ENCODE measurements around the gene PAGE4. TPM values are rescaled to one million over a fixed set of nuclear protein-coding genes. Genes with fewer than 3 reads are reported as not detected.

Gene PAGE4
- total RNA-seq, 4 donors from 2014 or later, result not detected

DNA sequence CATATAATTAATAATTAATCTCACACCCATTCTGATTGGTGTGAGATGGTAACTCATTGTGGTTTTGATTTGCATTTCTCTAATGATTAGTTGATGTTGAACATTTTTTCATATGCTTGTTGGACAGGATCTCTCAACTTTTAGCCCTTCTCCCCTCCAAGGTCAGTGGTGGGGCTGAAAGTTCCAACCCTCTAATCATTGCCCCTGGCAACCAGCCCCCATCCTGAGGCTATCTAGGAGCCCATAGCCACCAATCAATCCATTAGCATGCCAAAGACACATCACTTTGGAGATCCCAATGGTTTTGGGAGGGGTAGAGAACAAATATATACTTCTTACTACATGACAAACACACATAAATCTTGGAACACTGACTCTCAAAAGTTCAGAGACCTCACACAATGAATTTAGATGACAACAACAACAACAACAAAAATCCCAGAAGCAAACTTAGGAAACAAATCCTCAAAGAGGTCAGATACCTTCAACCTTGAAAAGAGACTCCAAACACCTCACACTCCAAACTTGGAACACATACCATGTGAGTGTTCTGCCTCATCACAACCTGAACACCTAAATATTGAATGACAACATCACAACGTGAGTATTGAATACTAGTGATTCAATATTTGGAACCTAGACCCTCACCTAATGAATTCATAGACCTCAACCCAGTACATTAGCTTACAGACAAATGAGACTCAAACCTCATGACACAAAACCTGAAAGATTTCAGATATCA is 19.0 kb upstream of the PAGE4 start:
- no peak overlapping the region for H3K27ac ChIP-seq
- no peak for DNase-seq (ENCODE audit: low spot score in 2 of 2)
- WGBS, result 53% methylated on average over 1 of the region's 1 CpG
- no peaks in the 10 kb centered on the region for H3K36me3 ChIP-seq
- H3K9me3 ChIP-seq, result no peaks in the 10 kb centered on the region
- H3K27me3 ChIP-seq, result no peaks in the 10 kb centered on the region
- TF ChIP-seq POLR2AphosphoS5 (IDR thresholded peaks at IDR 0.05) (no peak), CTCF (IDR thresholded peaks at IDR 0.05) (no peak), POLR2A (IDR thresholded peaks at IDR 0.05) (no peak), EP300 (IDR thresholded peaks at IDR 0.05) (no peak)
- no peak overlapping the region for H3K4me3 ChIP-seq
- H3K4me1 ChIP-seq, result no peaks in the 10 kb centered on the region

DNA sequence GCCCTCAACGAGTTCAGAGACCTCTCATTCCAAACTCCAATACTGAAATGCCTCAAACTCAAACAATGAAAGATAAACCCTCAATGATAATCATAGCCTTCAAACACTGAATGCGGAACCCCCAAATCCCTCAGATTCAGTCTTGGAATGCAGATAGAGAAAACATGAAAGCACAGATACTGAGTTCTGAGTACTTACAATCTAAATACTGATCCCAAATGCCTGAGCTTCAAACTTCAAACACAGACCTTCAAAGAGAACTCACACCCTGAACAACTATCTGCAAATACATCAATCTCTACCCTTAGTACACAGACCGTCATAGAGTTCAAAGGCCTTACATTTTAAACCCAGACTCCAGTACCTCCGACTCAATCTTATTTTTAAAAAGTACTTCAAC is 16.9 kb upstream of the PAGE4 start:
- no peak overlapping the region for H3K27ac ChIP-seq
- no peaks in the 10 kb centered on the region for H3K27me3 ChIP-seq
- H3K36me3 ChIP-seq, result no peaks in the 10 kb centered on the region
- TF ChIP-seq POLR2A (IDR thresholded peaks at IDR 0.05) (no peak), EP300 (IDR thresholded peaks at IDR 0.05) (no peak), CTCF (IDR thresholded peaks at IDR 0.05) (no peak), POLR2AphosphoS5 (IDR thresholded peaks at IDR 0.05) (no peak)
- H3K4me3 ChIP-seq, result no peak overlapping the region
- DNase-seq (ENCODE audit: low spot score in 2 of 2), result no peak
- no peaks in the 10 kb centered on the region for H3K4me1 ChIP-seq
- no peaks in the 10 kb centered on the region for H3K9me3 ChIP-seq
- 48% methylated on average over 4 of the region's 4 CpGs for WGBS

- H3K27me3 ChIP-seq, result no peaks in the 10 kb centered on the region
- TF ChIP-seq EP300 (IDR thresholded peaks at IDR 0.05), result no peak
- no peak for TF ChIP-seq CTCF (IDR thresholded peaks at IDR 0.05)
- TF ChIP-seq POLR2A (IDR thresholded peaks at IDR 0.05), result no peak
- no peak for TF ChIP-seq POLR2AphosphoS5 (IDR thresholded peaks at IDR 0.05)
- DNase-seq (ENCODE audit: low spot score in 2 of 2), result no peak
- no peaks in the 10 kb centered on the region for H3K36me3 ChIP-seq
- H3K27ac ChIP-seq, result no peak overlapping the region
- H3K4me3 ChIP-seq, result no peak overlapping the region
- H3K4me1 ChIP-seq, result no peaks in the 10 kb centered on the region
- 90% methylated on average over 4 of the region's 4 CpGs for WGBS
- H3K9me3 ChIP-seq, result no peaks in the 10 kb centered on the region
Observed at GRCh38 chrX:49816435-49816834, 12.7 kb upstream of the PAGE4 start.

DNA sequence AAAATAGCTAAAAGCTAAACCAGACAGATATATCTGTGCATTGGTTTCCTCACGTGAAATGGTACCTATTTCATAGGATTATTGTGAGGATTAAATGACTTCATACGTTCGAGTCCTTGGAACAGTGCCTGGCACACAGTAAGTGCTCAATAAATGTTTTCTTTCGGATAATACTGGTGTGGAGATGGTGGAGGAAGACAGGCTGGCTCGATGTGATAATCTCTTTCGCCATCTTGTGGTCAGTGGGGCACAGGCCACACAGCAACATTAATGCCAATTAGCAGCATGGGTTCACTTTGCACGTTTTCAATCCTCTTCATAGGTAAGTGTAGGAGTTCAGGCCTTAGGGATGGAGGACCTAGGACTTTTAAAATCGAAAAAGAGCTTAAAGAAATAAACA is 9.3 kb downstream of the PAGE4 start:
- peak in 1 of 2 donors; percentile 21 for TF ChIP-seq CTCF (IDR thresholded peaks at IDR 0.05)
- no peak for TF ChIP-seq EP300 (IDR thresholded peaks at IDR 0.05)

GRCh38 chrX:49840679-49841078 is 11.6 kb downstream of the PAGE4 start:
- no peaks in the 10 kb centered on the region for H3K27me3 ChIP-seq
- H3K27ac ChIP-seq, result no peak overlapping the region
- H3K4me1 ChIP-seq, result no peaks in the 10 kb centered on the region
- H3K36me3 ChIP-seq, result no peaks in the 10 kb centered on the region
- WGBS, result 53% methylated on average over 3 of the region's 3 CpGs
- TF ChIP-seq POLR2AphosphoS5 (IDR thresholded peaks at IDR 0.05), result no peak
- TF ChIP-seq EP300 (IDR thresholded peaks at IDR 0.05), result no peak
- no peak for TF ChIP-seq POLR2A (IDR thresholded peaks at IDR 0.05)
- no peak for TF ChIP-seq CTCF (IDR thresholded peaks at IDR 0.05)
- H3K4me3 ChIP-seq, result no peak overlapping the region
- H3K9me3 ChIP-seq, result no peaks in the 10 kb centered on the region
- no peak for DNase-seq (ENCODE audit: low spot score in 2 of 2)

More for the DNA sequence above, 9.3 kb downstream of the PAGE4 start:
- Histone ChIP-seq H3K36me3 (no peaks in the 10 kb centered on the region), H3K27me3 (no peaks in the 10 kb centered on the region), H3K9me3 (no peaks in the 10 kb centered on the region), H3K4me3 (no peak overlapping the region), H3K4me1 (no peaks in the 10 kb centered on the region), H3K27ac (no peak overlapping the region)
- no peak for DNase-seq (ENCODE audit: low spot score in 2 of 2)
- WGBS, result 22% methylated on average over 8 of the region's 8 CpGs
